Loucy (cell line): ENCODE measurements around the gene BICRA.

ENCODE experiments used
- EZH2phosphoT487 ChIP-seq: fragments of 200-600 bp; IDR thresholded peaks from 2 replicates; pipeline ENCODE4 v1.6.1; 2018; ENCODE audit warnings: antibody characterized with exemption, mild to moderate bottlenecking, moderate library complexity, borderline replicate concordance
- TF ChIP-seq, protein P1 (sequence below): fragments of 200-600 bp; sonication (generic); conservative IDR thresholded peaks from 2 replicates; pipeline ENCODE4 v1.5.1; 2014; ENCODE audit warnings: mild to moderate bottlenecking, antibody characterized with exemption, low read length

DNA sequence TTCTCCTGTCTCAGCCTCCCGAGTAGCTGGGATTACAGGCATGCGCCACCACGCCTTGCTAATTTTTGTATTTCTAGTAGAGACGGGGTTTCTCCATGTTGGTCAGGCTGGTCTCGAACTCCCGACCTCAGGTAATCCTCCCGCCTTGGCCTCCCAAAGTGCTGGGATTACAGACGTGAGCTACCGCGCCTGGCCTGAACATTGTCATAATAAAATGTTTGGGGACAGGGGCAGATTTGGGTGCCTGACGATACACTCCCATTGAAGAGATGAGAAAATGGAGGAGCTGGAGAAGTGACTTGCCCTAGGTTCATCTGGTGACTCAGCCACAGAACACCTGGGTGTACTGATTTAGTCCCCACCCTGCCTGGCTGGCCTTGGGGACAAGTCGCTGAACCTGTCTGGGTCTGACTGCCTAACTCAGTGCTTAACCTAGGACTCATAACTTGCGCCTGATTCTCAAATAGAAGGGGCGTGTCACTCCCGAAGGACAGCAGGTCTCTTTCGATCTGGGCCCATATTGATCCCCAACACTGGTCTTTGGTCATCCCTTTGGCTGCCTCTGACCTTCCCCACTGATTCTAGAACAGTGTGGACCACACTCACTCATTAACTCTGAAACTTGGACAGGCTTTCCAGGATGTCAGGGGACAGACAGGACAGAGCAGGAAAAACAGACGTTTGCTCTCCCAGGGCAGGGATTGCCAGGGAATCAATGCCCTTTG is 7.6 kb upstream of the BICRA start:
- TF ChIP-seq, protein P1, sequence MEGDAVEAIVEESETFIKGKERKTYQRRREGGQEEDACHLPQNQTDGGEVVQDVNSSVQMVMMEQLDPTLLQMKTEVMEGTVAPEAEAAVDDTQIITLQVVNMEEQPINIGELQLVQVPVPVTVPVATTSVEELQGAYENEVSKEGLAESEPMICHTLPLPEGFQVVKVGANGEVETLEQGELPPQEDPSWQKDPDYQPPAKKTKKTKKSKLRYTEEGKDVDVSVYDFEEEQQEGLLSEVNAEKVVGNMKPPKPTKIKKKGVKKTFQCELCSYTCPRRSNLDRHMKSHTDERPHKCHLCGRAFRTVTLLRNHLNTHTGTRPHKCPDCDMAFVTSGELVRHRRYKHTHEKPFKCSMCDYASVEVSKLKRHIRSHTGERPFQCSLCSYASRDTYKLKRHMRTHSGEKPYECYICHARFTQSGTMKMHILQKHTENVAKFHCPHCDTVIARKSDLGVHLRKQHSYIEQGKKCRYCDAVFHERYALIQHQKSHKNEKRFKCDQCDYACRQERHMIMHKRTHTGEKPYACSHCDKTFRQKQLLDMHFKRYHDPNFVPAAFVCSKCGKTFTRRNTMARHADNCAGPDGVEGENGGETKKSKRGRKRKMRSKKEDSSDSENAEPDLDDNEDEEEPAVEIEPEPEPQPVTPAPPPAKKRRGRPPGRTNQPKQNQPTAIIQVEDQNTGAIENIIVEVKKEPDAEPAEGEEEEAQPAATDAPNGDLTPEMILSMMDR = no peak
- TF ChIP-seq EZH2phosphoT487 = no peak
